ENCODE results near the gene PRKAR1B.

GRCh38 chr7:522951-523314, 204.1 kb downstream of the PRKAR1B start:
- TF ChIP-seq CTCF (IDR thresholded peaks at IDR 0.05 in 4 of 5, conservative IDR thresholded peaks at IDR 0.05 in 1 of 5) (no peak), POLR2A (IDR thresholded peaks at IDR 0.05) (no peak)

Data from gastrocnemius medialis (tissue), 4 donors.